Activated naive CD8-positive, alpha-beta T cell (primary cell): ENCODE measurements around the gene POFUT1.
A peak's percentile ranks its signal among the peaks of the same experiment; 100 is the strongest.
"Not testable (repeated sequence)": the region's sequence is repeated elsewhere in the genome, so short reads cannot be mapped to it uniquely, and the experiment has no call there.

ENCODE experiments used
- H3K27ac Mint-ChIP-seq: one replicate; pipeline ENCODE4 v1.8.0; 2021; ENCODE audit warnings: mixed read lengths
- H3K27me3 Mint-ChIP-seq: one replicate; pipeline ENCODE4 v1.8.0; 2021; ENCODE audit warnings: mixed read lengths
- H3K36me3 Mint-ChIP-seq: one replicate; pipeline ENCODE4 v1.8.0; 2021; ENCODE audit warnings: mixed read lengths
- H3K4me1 Mint-ChIP-seq: one replicate; pipeline ENCODE4 v1.8.0; 2021; ENCODE audit warnings: low read depth, mixed read lengths
- H3K4me3 Mint-ChIP-seq: one replicate; pipeline ENCODE4 v1.8.0; 2021; ENCODE audit warnings: mild to moderate bottlenecking, mixed read lengths
- H3K9me3 Mint-ChIP-seq: one replicate; pipeline ENCODE4 v1.8.0; 2021; ENCODE audit warnings: low read depth, mixed read lengths

POFUT1 gene

GRCh38 chr20:32196613-32197012 lies 11.1 kb upstream of the POFUT1 start:
- not testable (repeated sequence) for H3K27ac Mint-ChIP-seq, H3K27me3 Mint-ChIP-seq, H3K4me3 Mint-ChIP-seq, H3K9me3 Mint-ChIP-seq
- H3K36me3 Mint-ChIP-seq = peaks cover 13% of the 10 kb centered on the region
- peaks cover 45% of the 10 kb centered on the region for H3K4me1 Mint-ChIP-seq

- H3K9me3 Mint-ChIP-seq, H3K27ac Mint-ChIP-seq, H3K27me3 Mint-ChIP-seq, H3K4me3 Mint-ChIP-seq: not testable (repeated sequence)
- Mint-ChIP-seq H3K4me1 (peaks cover 45% of the 10 kb centered on the region), H3K36me3 (peaks cover 16% of the 10 kb centered on the region)
These were observed 10.5 kb upstream of the POFUT1 start for GRCh38 chr20:32197136-32197535.

DNA sequence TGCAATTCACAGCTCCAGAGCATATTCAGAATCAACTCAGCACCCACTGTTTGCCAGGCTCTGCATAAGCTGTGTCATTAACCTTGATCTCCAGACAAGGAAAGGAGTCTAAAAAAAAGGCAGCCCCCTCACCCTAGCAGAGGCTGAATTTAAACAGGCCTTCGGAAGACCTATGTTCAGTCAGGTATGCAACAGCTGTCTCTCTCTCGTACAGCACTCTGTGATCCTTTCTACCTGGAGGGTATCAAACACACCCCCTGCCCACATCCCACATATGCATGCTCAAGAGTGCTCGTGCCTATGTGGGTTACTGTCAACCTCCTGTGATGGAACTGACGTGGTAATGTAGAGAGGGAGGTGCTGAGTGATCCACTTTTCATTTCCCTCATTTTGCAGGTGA lies 8.7 kb upstream of the POFUT1 start:
- H3K36me3 Mint-ChIP-seq = peaks cover 23% of the 10 kb centered on the region
- H3K27ac Mint-ChIP-seq = peak overlapping the region; percentile 64
- peaks cover 56% of the 10 kb centered on the region for H3K4me1 Mint-ChIP-seq
- H3K4me3 Mint-ChIP-seq = peak overlapping the region; percentile 40
- H3K27me3 Mint-ChIP-seq = no peaks in the 10 kb centered on the region
- H3K9me3 Mint-ChIP-seq = no peaks in the 10 kb centered on the region

DNA sequence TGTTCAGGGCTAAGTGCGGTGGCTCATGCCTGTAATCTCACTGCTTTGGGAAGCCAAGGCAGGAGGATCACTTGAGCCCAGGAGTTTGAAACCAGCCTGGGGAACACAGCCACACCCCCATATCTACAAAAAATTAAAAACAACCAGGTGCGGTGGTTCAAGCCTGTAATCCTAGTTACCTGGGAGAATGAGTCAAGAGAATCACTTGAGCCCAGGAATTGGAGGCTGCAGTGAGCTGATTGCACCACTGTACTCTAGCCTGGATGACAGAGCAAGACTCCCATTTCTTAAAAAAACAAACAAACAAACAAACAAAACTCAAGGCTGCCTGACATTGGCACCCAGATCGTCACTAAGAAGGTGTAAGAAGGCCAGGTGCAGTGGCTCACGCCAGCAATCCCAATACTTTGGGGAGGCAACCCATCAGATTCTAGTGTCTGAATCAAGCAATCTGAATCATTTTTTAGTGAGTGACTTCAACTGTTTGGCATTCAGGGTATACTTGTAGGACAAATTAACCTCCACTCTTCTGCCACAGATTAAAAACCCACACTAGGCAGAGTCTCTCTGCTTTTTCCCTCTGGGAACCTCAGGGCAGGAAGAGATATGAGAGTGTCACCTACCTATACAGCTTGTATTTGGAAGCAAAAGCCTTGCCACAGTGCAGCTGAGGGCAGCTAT lies 6.2 kb upstream of the POFUT1 start:
- peak overlapping the region; percentile 97 for H3K27ac Mint-ChIP-seq
- no peaks in the 10 kb centered on the region for H3K27me3 Mint-ChIP-seq
- no peaks in the 10 kb centered on the region for H3K9me3 Mint-ChIP-seq
- peaks cover 71% of the 10 kb centered on the region for H3K4me1 Mint-ChIP-seq
- peaks cover 27% of the 10 kb centered on the region for H3K36me3 Mint-ChIP-seq
- peak overlapping the region; percentile 99 for H3K4me3 Mint-ChIP-seq

DNA sequence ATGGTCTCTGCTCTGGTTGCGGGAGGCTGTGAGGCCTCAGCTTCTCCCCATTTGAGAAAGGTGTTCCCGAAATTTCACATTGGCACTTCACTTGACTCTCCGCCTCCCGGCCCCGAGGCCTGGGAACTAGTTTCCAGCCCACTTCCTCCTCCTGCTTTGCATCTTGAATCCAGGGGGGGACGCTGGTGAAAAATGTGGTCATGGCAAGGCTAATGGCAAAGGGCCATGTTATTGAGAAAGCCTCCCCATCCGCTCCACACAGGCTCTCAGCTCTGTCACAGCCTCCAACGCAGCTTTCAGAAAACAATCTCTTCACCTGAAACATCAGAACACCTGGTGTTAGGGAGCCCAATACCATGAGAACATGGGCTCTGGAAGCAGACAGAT lies 5.7 kb upstream of the POFUT1 start:
- H3K4me3 Mint-ChIP-seq = peak overlapping the region; percentile 99
- peak overlapping the region; percentile 97 for H3K27ac Mint-ChIP-seq
- peaks cover 29% of the 10 kb centered on the region for H3K36me3 Mint-ChIP-seq
- no peaks in the 10 kb centered on the region for H3K27me3 Mint-ChIP-seq
- H3K9me3 Mint-ChIP-seq = no peaks in the 10 kb centered on the region
- peaks cover 76% of the 10 kb centered on the region for H3K4me1 Mint-ChIP-seq

DNA sequence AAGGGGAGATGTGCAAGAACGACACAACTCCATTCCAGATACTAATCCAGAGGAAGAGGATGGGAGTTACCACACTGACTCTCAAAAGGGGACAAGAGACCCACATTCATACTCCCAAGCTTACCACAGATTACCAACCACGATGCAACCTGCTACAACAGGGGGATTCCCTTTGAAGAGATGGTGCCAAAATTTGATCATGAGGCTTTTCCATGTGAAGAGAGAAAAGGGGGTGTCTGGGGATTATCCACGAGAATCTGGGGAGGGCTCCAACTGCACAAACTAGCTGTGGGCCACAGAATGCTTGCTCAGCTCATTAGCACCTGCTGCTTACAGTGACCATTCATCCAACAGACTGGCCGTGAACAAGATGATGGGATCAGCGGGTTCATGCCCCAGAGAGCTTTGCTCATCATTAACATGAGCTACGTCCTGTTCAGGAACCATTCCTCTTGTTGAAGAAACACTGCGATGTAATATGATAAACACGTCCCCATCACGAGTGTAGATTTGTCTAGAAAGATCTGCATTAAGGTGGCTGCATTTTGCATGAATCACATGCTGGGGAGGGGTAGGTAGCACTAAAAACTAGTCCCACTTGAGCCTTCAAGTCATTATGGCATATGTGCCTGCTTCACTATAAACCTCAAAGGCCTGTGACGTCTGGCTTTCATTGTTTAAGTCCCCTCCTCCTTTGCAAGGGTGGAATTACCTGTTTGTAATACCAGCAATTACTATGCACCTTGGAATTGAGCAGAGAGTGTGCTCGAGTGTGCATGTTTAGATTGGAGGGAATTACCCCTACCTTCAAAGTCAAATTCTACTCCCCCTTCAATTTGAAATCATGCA lies 4.1 kb upstream of the POFUT1 start:
- peak overlapping the region; percentile 99 for H3K4me3 Mint-ChIP-seq

DNA sequence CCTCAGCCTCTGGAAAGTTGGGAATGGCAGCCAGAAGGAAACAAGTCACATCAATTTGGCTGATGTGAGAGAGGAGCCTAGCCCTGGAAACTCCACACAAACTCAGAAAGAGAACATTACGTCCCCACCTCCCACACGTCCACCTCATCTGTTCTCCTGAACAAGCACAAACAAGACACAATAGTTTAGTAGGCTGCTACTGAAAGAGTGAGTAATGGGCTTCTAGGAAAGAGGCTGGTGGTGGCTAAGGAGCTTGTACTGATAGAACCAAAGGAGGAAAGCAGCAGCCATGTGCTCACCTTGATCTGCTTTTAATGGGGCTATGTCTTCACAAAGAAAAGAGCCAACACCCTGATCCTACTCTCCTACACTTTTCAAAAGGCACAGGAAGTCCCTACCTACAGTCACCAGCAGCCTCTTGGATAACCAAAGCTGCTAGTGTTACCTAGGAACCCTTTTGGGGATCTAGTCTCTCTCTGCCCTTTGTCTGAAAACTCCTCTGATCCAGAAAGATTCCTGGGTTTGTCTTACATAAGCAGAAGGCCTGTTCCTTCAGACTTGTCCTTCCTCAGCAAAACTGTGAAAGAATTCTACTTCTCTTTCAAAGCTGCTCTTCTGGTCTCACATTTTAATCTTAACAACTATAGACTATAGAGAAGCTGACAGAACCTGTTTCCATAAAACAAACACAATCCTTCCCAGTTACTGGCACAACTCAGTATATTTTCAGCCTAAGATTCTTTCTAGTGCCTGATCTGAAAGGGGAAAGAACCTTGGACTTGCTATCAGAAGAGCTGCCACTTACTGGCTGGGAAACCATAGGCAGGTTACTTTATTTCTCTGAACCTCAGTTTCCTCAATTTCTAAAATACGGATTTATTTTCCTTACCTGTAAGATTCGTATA lies 3.2 kb upstream of the POFUT1 start:
- Mint-ChIP-seq H3K27ac (peak overlapping the region; percentile 97), H3K4me1 (peaks cover 74% of the 10 kb centered on the region), H3K36me3 (peaks cover 28% of the 10 kb centered on the region), H3K4me3 (peak overlapping the region; percentile 99), H3K27me3 (no peaks in the 10 kb centered on the region), H3K9me3 (no peaks in the 10 kb centered on the region)

More for the DNA sequence above, 4.1 kb upstream of the POFUT1 start:
- no peaks in the 10 kb centered on the region for H3K9me3 Mint-ChIP-seq
- peaks cover 74% of the 10 kb centered on the region for H3K4me1 Mint-ChIP-seq
- peak overlapping the region; percentile 97 for H3K27ac Mint-ChIP-seq
- peaks cover 25% of the 10 kb centered on the region for H3K36me3 Mint-ChIP-seq
- H3K27me3 Mint-ChIP-seq = no peaks in the 10 kb centered on the region

- Mint-ChIP-seq H3K27ac (peak overlapping the region; percentile 97), H3K4me1 (peaks cover 76% of the 10 kb centered on the region), H3K27me3 (no peaks in the 10 kb centered on the region), H3K9me3 (no peaks in the 10 kb centered on the region), H3K36me3 (peaks cover 32% of the 10 kb centered on the region), H3K4me3 (peak overlapping the region; percentile 99)
These were observed 2.4 kb upstream of the POFUT1 start for GRCh38 chr20:32205110-32205842.

- Mint-ChIP-seq H3K9me3 (no peaks in the 10 kb centered on the region), H3K27ac (peak overlapping the region; percentile 97), H3K27me3 (no peaks in the 10 kb centered on the region), H3K36me3 (peaks cover 33% of the 10 kb centered on the region), H3K4me1 (peaks cover 81% of the 10 kb centered on the region), H3K4me3 (peak overlapping the region; percentile 99)
These were observed 1.6 kb upstream of the POFUT1 start for GRCh38 chr20:32205843-32206759.

DNA sequence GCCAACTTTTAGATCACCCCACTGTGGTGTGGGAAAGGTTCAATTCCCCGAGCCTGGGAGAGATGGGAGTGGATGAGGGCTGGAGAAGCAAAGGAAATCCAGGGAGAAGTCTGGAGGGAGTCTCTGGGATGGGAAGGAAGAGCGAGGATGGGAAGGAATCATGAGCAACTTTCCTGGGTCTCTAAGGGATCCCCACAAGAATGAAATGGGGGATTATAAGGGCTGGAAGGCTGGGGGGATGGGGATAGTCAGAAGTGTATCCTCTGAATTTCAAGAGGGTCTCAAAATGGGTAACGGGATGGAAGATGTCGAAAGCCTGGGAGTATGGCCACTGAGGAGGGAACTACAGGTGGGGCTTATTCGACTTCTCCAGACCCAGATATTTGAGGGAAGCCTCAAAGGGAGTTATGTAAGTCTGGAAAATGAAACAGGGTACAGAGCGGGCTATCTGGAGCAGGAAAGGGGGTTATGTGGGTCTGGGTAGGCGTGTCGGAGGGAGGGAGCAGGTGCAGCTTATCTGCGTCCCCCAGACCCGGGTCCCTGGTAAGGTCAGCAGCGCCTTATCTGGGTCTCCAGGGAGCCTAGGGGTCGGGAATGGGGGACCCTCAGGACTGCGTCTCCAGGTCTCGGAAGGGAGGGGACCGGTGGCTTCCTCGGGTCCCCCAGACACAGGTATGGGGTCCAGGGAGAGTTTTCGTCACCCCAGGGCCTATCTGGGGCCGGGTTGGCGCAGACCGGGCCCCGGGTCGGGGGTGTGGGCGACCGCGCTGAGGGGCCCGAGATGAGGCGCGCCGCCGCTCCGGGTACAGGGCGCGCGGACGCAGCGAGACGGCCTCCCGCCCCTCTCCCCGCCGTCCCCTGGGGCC lies 687 bp upstream of the POFUT1 start:
- H3K4me3 Mint-ChIP-seq = peak overlapping the region; percentile 99
- H3K36me3 Mint-ChIP-seq = peaks cover 37% of the 10 kb centered on the region
- H3K27ac Mint-ChIP-seq = peak overlapping the region; percentile 97
- H3K27me3 Mint-ChIP-seq = no peaks in the 10 kb centered on the region
- peaks cover 84% of the 10 kb centered on the region for H3K4me1 Mint-ChIP-seq
- H3K9me3 Mint-ChIP-seq = no peaks in the 10 kb centered on the region

DNA sequence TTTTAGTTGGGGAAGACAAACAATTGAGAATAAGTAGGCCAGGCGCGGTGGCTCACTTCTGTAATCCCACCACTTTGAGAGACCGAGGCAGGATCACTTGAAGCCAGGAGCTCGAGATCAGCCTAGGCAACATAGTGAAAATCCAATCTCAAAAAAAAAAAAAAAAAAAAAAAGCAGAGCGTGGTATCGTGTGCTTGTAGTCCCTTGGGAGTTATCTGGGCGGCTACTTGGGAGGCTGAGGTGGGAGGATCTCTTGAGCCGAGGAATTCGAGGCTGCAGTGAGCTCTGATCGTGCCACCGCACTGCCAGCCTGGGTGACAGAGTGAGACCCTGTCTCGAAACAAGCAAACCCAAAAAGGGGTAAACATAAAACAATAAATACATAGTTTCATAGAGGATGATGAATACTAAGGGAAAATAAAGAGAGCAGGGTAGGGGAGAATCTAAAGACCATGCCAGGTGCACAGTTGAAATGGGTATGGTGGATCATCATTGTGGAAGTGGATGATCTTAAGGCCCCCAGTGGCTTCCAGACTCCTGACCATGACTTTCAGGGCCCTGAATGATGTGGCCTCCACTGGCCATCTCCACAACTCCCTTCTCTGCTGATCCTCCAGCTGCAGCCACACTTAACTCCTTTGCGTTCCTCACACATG lies 947 bp downstream of the POFUT1 start:
- Mint-ChIP-seq H3K4me1 (peaks cover 70% of the 10 kb centered on the region), H3K9me3 (no peaks in the 10 kb centered on the region), H3K27me3 (no peaks in the 10 kb centered on the region), H3K36me3 (peaks cover 28% of the 10 kb centered on the region), H3K4me3 (peak overlapping the region; percentile 94), H3K27ac (peak overlapping the region; percentile 94)

- peak overlapping the region; percentile 94 for H3K4me3 Mint-ChIP-seq
- H3K4me1 Mint-ChIP-seq = peaks cover 60% of the 10 kb centered on the region
- H3K9me3 Mint-ChIP-seq = no peaks in the 10 kb centered on the region
- peaks cover 29% of the 10 kb centered on the region for H3K36me3 Mint-ChIP-seq
- no peaks in the 10 kb centered on the region for H3K27me3 Mint-ChIP-seq
- peak overlapping the region; percentile 94 for H3K27ac Mint-ChIP-seq
These were observed 2.3 kb downstream of the POFUT1 start for GRCh38 chr20:32209850-32210605.
